ENCODE data around the gene ANKRD28. TPM values are rescaled to one million over a fixed set of nuclear protein-coding genes. Genes with fewer than 3 reads are reported as not detected.
A peak's percentile ranks its signal among the peaks of the same experiment; 100 is the strongest.

The ANKRD28 gene
- total and polyA plus RNA-seq, 9 of the 15 experiments (the other 6 are each of a cell fraction or from before 2014, with no cell fraction given), result 11.7 to 66.0 (median 36.7) TPM

GRCh38 chr3:15682561-15683185 is 115.1 kb downstream of the ANKRD28 start:
- POLR2A ChIA-PET, result interaction anchor here (0.8 kb wide), 1 partner anchor 8 kb away, joined by 3 read pairs; no protein-coding TSS in a partner anchor
- CTCF ChIA-PET (ENCODE audit: low intra/inter-chr PET ratio), result no interaction called here
- BruUV-seq (replicated peaks), result no TSS peak
- TF ChIP-seq ZNF57 (CRISPR knock-in tag; IDR thresholded peaks at IDR 0.05), result no peak
- no peak for TF ChIP-seq ZNF280B (CRISPR knock-in tag; IDR thresholded peaks at IDR 0.05)
- TF ChIP-seq TOE1 (IDR thresholded peaks at IDR 0.05; ENCODE audit: borderline replicate concordance), result no peak
- TF ChIP-seq TOE1 (CRISPR knock-in tag; IDR thresholded peaks at IDR 0.05; ENCODE audit: borderline replicate concordance, low read depth), result no peak
- TF ChIP-seq ZNF668 (CRISPR knock-in tag; IDR thresholded peaks at IDR 0.05), result no peak
- TF ChIP-seq HDAC2 (IDR thresholded peaks at IDR 0.05), result no peak
- TF ChIP-seq HBP1 (CRISPR knock-in tag; IDR thresholded peaks at IDR 0.05), result no peak
- TF ChIP-seq NFE2 (IDR thresholded peaks at IDR 0.05; ENCODE audit: low read depth), result no peak
- no peak for TF ChIP-seq E2F6 (IDR thresholded peaks at IDR 0.05; ENCODE audit: borderline replicate concordance in 1 of 2, extremely low read depth in 1 of 2, insufficient read depth in 1 of 2, insufficient read length in 1 of 2, low read depth in 1 of 2, low read length in 1 of 2, poor library complexity in 1 of 2, severe bottlenecking in 1 of 2)
- no peak for TF ChIP-seq ZFX (CRISPR knock-in tag; IDR thresholded peaks at IDR 0.05)
- no peak for TF ChIP-seq ZFP91 (CRISPR knock-in tag; IDR thresholded peaks at IDR 0.05)
- no peak for TF ChIP-seq HIVEP1 (CRISPR knock-in tag; IDR thresholded peaks at IDR 0.05)
- peak; percentile 28; the same call in 1 of the 2 replicates for TF ChIP-seq BHLHE40 (IDR thresholded peaks at IDR 0.05; ENCODE audit: low read length)
- TF ChIP-seq NKRF (IDR thresholded peaks at IDR 0.05; ENCODE audit: borderline replicate concordance), result no peak

More at GRCh38 chr3:15682561-15683185, 115.1 kb downstream of the ANKRD28 start:
- ATAC-seq (peak; percentile 46; the same call in 2 of the 3 replicates), DNase-seq (ENCODE audit: extremely low read depth in 1 of 4, low spot score in 3 of 4) (no peak), FAIRE-seq (no peak)
- no peak overlapping the region for H3K4me2 ChIP-seq (ENCODE audit: insufficient read depth, low read length)
- no peaks in the 10 kb centered on the region for H4K20me1 ChIP-seq (replicated peaks; ENCODE audit: control insufficient read depth, insufficient read depth, low read length)
- H3K9me1 ChIP-seq (ENCODE audit: control insufficient read depth, insufficient read depth, low read length), result no peaks in the 10 kb centered on the region
- H3K4me3 ChIP-seq, result no peak overlapping the region
- no peak overlapping the region for H3K9ac ChIP-seq (ENCODE audit: insufficient read depth in 1 of 2, low read depth in 2 of 2, low read length in 2 of 2)
- intact Hi-C loops (cut with micrococcal nuclease) (no loop called here), in situ Hi-C loops (cut with MboI) (no loop called here)
- H3K4me1 ChIP-seq (replicated peaks in 1 of 2; ENCODE audit: control insufficient read depth in 2 of 2, insufficient read depth in 2 of 2, low read length in 2 of 2), result peaks cover 4 to 16% of the 10 kb centered on the region in 2 experiments; a peak in 2 of 5 replicates
- 35% methylated on average over 3 of the region's 3 CpGs for WGBS (ENCODE audit: insufficient coverage, low coverage, missing lambda C conversion rate)
- no peaks in the 10 kb centered on the region for H3K27me3 ChIP-seq (ENCODE audit: control insufficient read depth in 2 of 2, insufficient read depth in 2 of 2, low read length in 2 of 2)
- no peaks in the 10 kb centered on the region for H3K9me3 ChIP-seq (replicated peaks; ENCODE audit: control insufficient read depth, insufficient read depth, low read depth, low read length)
- H2AFZ ChIP-seq (ENCODE audit: low read depth, low read length), result no peak overlapping the region
- peaks cover 69% of the 10 kb centered on the region for H3K36me3 ChIP-seq (ENCODE audit: control insufficient read depth, insufficient read depth, low read length)
- H3K79me2 ChIP-seq (ENCODE audit: control insufficient read depth, insufficient read depth, low read length), result no peaks in the 10 kb centered on the region
- H3K27ac ChIP-seq (ENCODE audit: extremely low read depth, low read depth, low read length), result no peak overlapping the region; the same call in 2 of the 3 replicates

All from K562 (cell line).